Measurements from ENCODE around the gene ZNF605. TPM values are rescaled to one million over a fixed set of nuclear protein-coding genes. Genes with fewer than 3 reads are reported as not detected.
A peak's percentile ranks its signal among the peaks of the same experiment; 100 is the strongest.
"Not testable (repeated sequence)": the region's sequence is repeated elsewhere in the genome, so short reads cannot be mapped to it uniquely, and the experiment has no call there.

Gene ZNF605
- total RNA-seq, 1 donor from 2014 or later = 13.9 TPM

- DNase-seq (no peak), ATAC-seq (no peak)
- intact Hi-C loops (cut with micrococcal nuclease) = no loop called here
Measured at GRCh38 chr12:132950844-132951535, 5.1 kb downstream of the ZNF605 start.

- intact Hi-C loops (cut with micrococcal nuclease) = no loop called here
- DNase-seq = no peak
- no peak for ATAC-seq
Measured at GRCh38 chr12:132949936-132950837, 5.9 kb downstream of the ZNF605 start.

- ATAC-seq (peak; percentile 45), DNase-seq (no peak)
- intact Hi-C loops (cut with micrococcal nuclease) = no loop called here
Measured at GRCh38 chr12:132948146-132949066, 7.7 kb downstream of the ZNF605 start.

GRCh38 chr12:132946246-132946820 lies 9.8 kb downstream of the ZNF605 start:
- ATAC-seq = no peak
- intact Hi-C loops (cut with micrococcal nuclease) = no loop called here
- no peak for DNase-seq

GRCh38 chr12:132945806-132946205 lies 10.3 kb downstream of the ZNF605 start:
- intact Hi-C loops (cut with micrococcal nuclease) = no loop called here
- DNase-seq (no peak), ATAC-seq (no peak)

GRCh38 chr12:132942611-132943010 lies 13.5 kb downstream of the ZNF605 start:
- no peak for ATAC-seq
- no peak for DNase-seq
- intact Hi-C loops (cut with micrococcal nuclease) = no loop called here

GRCh38 chr12:132941336-132941954 lies 14.7 kb downstream of the ZNF605 start:
- intact Hi-C loops (cut with micrococcal nuclease) = no loop called here
- DNase-seq (no peak), ATAC-seq (no peak)

GRCh38 chr12:132940071-132940719 lies 15.9 kb downstream of the ZNF605 start:
- DNase-seq = no peak
- intact Hi-C loops (cut with micrococcal nuclease) = no loop called here
- no peak for ATAC-seq

- DNase-seq; intact Hi-C loops (cut with micrococcal nuclease); ATAC-seq: not testable (repeated sequence)
Measured at GRCh38 chr12:132938807-132939206, 17.3 kb downstream of the ZNF605 start.

GRCh38 chr12:132937476-132937875 lies 18.6 kb downstream of the ZNF605 start:
- no peak for DNase-seq
- ATAC-seq = no peak
- intact Hi-C loops (cut with micrococcal nuclease) = no loop called here

- ATAC-seq; intact Hi-C loops (cut with micrococcal nuclease): not testable (repeated sequence)
Measured at GRCh38 chr12:132936921-132937320, 19.2 kb downstream of the ZNF605 start.

GRCh38 chr12:132936163-132936562 lies 19.9 kb downstream of the ZNF605 start:
- intact Hi-C loops (cut with micrococcal nuclease) = no loop called here
- DNase-seq (no peak), ATAC-seq (no peak)

More at GRCh38 chr12:132936921-132937320, 19.2 kb downstream of the ZNF605 start:
- not testable (repeated sequence) for DNase-seq

GRCh38 chr12:132926415-132926833 lies 29.7 kb downstream of the ZNF605 start:
- no peak for ATAC-seq
- intact Hi-C loops (cut with micrococcal nuclease) = no loop called here
- no peak for DNase-seq

- ATAC-seq (no peak), DNase-seq (no peak)
- intact Hi-C loops (cut with micrococcal nuclease) = no loop called here
Measured at GRCh38 chr12:132925597-132926414, 30.3 kb downstream of the ZNF605 start.

- DNase-seq = no peak
- ATAC-seq = no peak
- intact Hi-C loops (cut with micrococcal nuclease) = no loop called here
Measured at GRCh38 chr12:132924356-132924755, 31.8 kb downstream of the ZNF605 start.

- intact Hi-C loops (cut with micrococcal nuclease) = no loop called here
- DNase-seq (no peak), ATAC-seq (no peak)
Measured at GRCh38 chr12:132923356-132923909, 32.7 kb downstream of the ZNF605 start.

- ATAC-seq = no peak
- intact Hi-C loops (cut with micrococcal nuclease) = no loop called here
- no peak for DNase-seq
Measured at GRCh38 chr12:132922676-132923075, 33.4 kb downstream of the ZNF605 start.

All from left ventricle myocardium superior (tissue), 1 donor.